HCT116 (cell line): Measurements from ENCODE around the gene ARHGEF11. TPM values are rescaled to one million over a fixed set of nuclear protein-coding genes. Genes with fewer than 3 reads are reported as not detected.

Experiments
- ATAC-seq: fragments of 200-7000 bp; cut with Tn5 transposase; 2 replicates; pipeline ENCODE4 v1.9.1; 2020; ENCODE audit warnings: mild to moderate bottlenecking, moderate library complexity
- BruUV-seq: library from RNA; stranded (reverse); fragments of 400-500 nt; replicated peaks from 2 replicates; lab custom pipeline; 2021; lab: Mats Ljungman, UMichigan
- CTCF ChIA-PET: fragments of 300-600 bp; sonication (Branson Sonifier 250); formaldehyde crosslinking; loops from one replicate; lab custom pipeline; 2021; ENCODE audit warnings: antibody characterized with exemption; lab: Charles Lee
- POLR2A ChIA-PET: fragments of 300-600, 350-600 bp; sonication (Branson Sonifier 250); formaldehyde crosslinking; loops from one replicate; lab custom pipeline; 2021; ENCODE audit warnings: antibody characterized with exemption; lab: Charles Lee
- RAD21 ChIA-PET, 2 experiments: fragments of 300-600 bp; sonication (Branson Sonifier 250); formaldehyde crosslinking; loops; one replicate each; lab custom pipeline; 2023; ENCODE audit warnings: low total read pairs in 2 of 2; ENCODE audit not compliant: uncharacterized antibody in 2 of 2, unreplicated experiment in 2 of 2, low non-redundant PET in 1 of 2; lab: Charles Lee
- DNase-seq: peaks from one replicate; pipeline ENCODE4 v3.0.0-alpha.2; 2010; ENCODE audit warnings: low read depth, low spot score
- H2AFZ ChIP-seq: fragments of 200-600 bp; shearing (Covaris generic), sonication (generic); 2 replicates; pipeline ENCODE4 v1.6.1; 2017; ENCODE audit warnings: low read depth, mixed run types, mixed read lengths, antibody characterized with exemption, low read length; ENCODE audit not compliant: poor library complexity, severe bottlenecking
- H3K27ac ChIP-seq: 2 replicates; pipeline ENCODE4 v1.5.1; 2012; ENCODE audit warnings: low read depth, low read length
- H3K27me3 ChIP-seq: fragments of 200-600 bp; sonication (generic); 2 replicates; pipeline ENCODE4 v1.6.1; 2016; ENCODE audit warnings: mixed run types, low read length, mixed read lengths; ENCODE audit not compliant: insufficient read depth
- H3K36me3 ChIP-seq, 2 experiments: fragments of 200-500 bp in 1 of 2; fragments of 200-600 bp in 1 of 2; sonication (Bioruptor generic) in 1 of 2; sonication (generic) in 1 of 2; 2 replicates each; pipeline versions ENCODE4 v1.5.1 to v1.6.1; 2014 to 2016; ENCODE audit warnings: low read length in 2 of 2, inconsistent platforms in 1 of 2, mixed read lengths in 1 of 2, mixed run types in 1 of 2; ENCODE audit not compliant: insufficient read depth in 2 of 2, control insufficient read depth in 1 of 2
- H3K4me1 ChIP-seq, 2 experiments: fragments of 200-600 bp in 1 of 2; sonication (generic) in 1 of 2; 2 replicates each; pipeline versions ENCODE4 v1.5.1 to v1.6.1; 2012 to 2017; ENCODE audit warnings: low read length in 2 of 2, inconsistent platforms in 1 of 2, mild to moderate bottlenecking in 1 of 2, mixed read lengths in 1 of 2, mixed run types in 1 of 2, moderate library complexity in 1 of 2; ENCODE audit not compliant: insufficient read depth in 2 of 2, control insufficient read depth in 1 of 2
- H3K4me2 ChIP-seq: fragments of 200-600 bp; sonication (generic); 2 replicates; pipeline ENCODE4 v1.6.1; 2017; ENCODE audit warnings: mixed run types, low read length, mixed read lengths
- H3K4me3 ChIP-seq, 2 experiments: fragments of 200-600 bp in 1 of 2; sonication (generic) in 1 of 2; replicated peaks in 1 of 2; 2 replicates each; pipeline ENCODE4 v1.5.1; 2011 to 2016; ENCODE audit warnings: low read length in 2 of 2, control low read depth in 1 of 2, low read depth in 1 of 2, mild to moderate bottlenecking in 1 of 2, mixed read lengths in 1 of 2, mixed run types in 1 of 2
- H3K79me2 ChIP-seq: fragments of 200-600 bp; sonication (generic); 2 replicates; pipeline ENCODE4 v1.6.1; 2017; ENCODE audit warnings: mild to moderate bottlenecking, mixed run types, low read length, moderate library complexity, mixed read lengths; ENCODE audit not compliant: insufficient read depth
- H3K9ac ChIP-seq: fragments of 200-600 bp; sonication (generic); 2 replicates; pipeline ENCODE4 v1.6.1; 2016; ENCODE audit warnings: low read length, mixed read lengths
- H3K9me2 ChIP-seq: fragments of 200-600 bp; sonication (generic), shearing (Covaris generic); 2 replicates; pipeline ENCODE4 v1.6.1; 2017; ENCODE audit warnings: mixed run types, mild to moderate bottlenecking, moderate library complexity; ENCODE audit not compliant: insufficient read depth
- H3K9me3 ChIP-seq, 2 experiments: fragments of 200-500 bp in 1 of 2; fragments of 200-600 bp in 1 of 2; sonication (Bioruptor generic) in 1 of 2; sonication (generic) in 1 of 2; 2 replicates each; pipeline ENCODE4 v1.6.1; 2014 to 2017; ENCODE audit warnings: low read length in 2 of 2, mixed read lengths in 2 of 2, inconsistent platforms in 1 of 2, low read depth in 1 of 2, mild to moderate bottlenecking in 1 of 2, mixed run types in 1 of 2, moderate library complexity in 1 of 2; ENCODE audit not compliant: control insufficient read depth in 1 of 2, insufficient read depth in 1 of 2
- H4K20me1 ChIP-seq: fragments of 200-600 bp; sonication (generic), shearing (Covaris generic); 2 replicates; pipeline ENCODE4 v1.6.1; 2017; ENCODE audit warnings: mixed run types, mild to moderate bottlenecking, moderate library complexity; ENCODE audit not compliant: insufficient read depth
- CBX3 ChIP-seq: IDR thresholded peaks from 2 replicates; pipeline ENCODE4 v1.6.1; 2012; ENCODE audit warnings: low read depth
- EGR1 ChIP-seq: IDR thresholded peaks from 2 replicates; pipeline ENCODE4 v1.6.1; 2012; ENCODE audit warnings: low read depth
- EZH2 ChIP-seq: fragments of 200-600 bp; sonication (generic); IDR thresholded peaks from 2 replicates; pipeline ENCODE4 v1.6.1; 2017; ENCODE audit warnings: antibody characterized with exemption, mixed run types
- EZH2phosphoT487 ChIP-seq: fragments of 200-600 bp; IDR thresholded peaks from 2 replicates; pipeline ENCODE4 v1.6.1; 2018; ENCODE audit warnings: antibody characterized with exemption, borderline replicate concordance
- FOSL1 ChIP-seq: IDR thresholded peaks from 2 replicates; pipeline ENCODE4 v1.6.1; 2012; ENCODE audit warnings: low read depth
- JUND ChIP-seq: IDR thresholded peaks from 2 replicates; pipeline ENCODE4 v1.6.1; 2012
- REST ChIP-seq: IDR thresholded peaks from 2 replicates; pipeline ENCODE4 v1.6.1; 2012; ENCODE audit warnings: low read depth
- SIN3A ChIP-seq: IDR thresholded peaks from 2 replicates; pipeline ENCODE4 v1.6.1; 2012; ENCODE audit warnings: low read depth
- SRF ChIP-seq: IDR thresholded peaks from 2 replicates; pipeline ENCODE4 v1.6.1; 2012; ENCODE audit warnings: low read depth
- TCF7L2 ChIP-seq: IDR thresholded peaks from 2 replicates; pipeline ENCODE4 v1.7.0; 2011; ENCODE audit warnings: borderline replicate concordance, inconsistent platforms; ENCODE audit not compliant: insufficient read depth, insufficient read length; ENCODE audit errors: extremely low read depth
- ZBTB33 ChIP-seq: IDR thresholded peaks from 2 replicates; pipeline ENCODE4 v1.6.1; 2011; ENCODE audit warnings: mild to moderate bottlenecking, low read length, moderate library complexity; ENCODE audit not compliant: insufficient replicate concordance; ENCODE audit errors: extremely low read depth
- intact Hi-C: fragments of 100-400 bp; cut with micrococcal nuclease; formaldehyde crosslinking; loops from 2 replicates; pipeline ENCODE4 v1.10.0; 2022
- total RNA-seq: library from RNA; stranded (reverse); gene quantifications from one replicate; pipeline ENCODE4 v1.2.1, GENCODE V29; 2021; ENCODE audit not compliant: unreplicated experiment

Gene ARHGEF11
- total RNA-seq, 1 experiment from 2014 or later, result 28.9 TPM

- no peak overlapping the region for H2AFZ ChIP-seq
- POLR2A ChIA-PET, result no interaction called here
These were observed 109.4 kb downstream of the ARHGEF11 start for GRCh38 chr1:156936191-156936590.

More at GRCh38 chr1:156936191-156936590, 109.4 kb downstream of the ARHGEF11 start:
- H3K9me3 ChIP-seq, result no peaks in the 10 kb centered on the region
- intact Hi-C loops, result no loop called here
- no peaks in the 10 kb centered on the region for H3K4me1 ChIP-seq
- H3K4me3 ChIP-seq, result no peak overlapping the region
- H3K79me2 ChIP-seq, result no peaks in the 10 kb centered on the region
- ChIA-PET CTCF (interaction anchor here (1.8 kb wide), 1 partner anchor 8 kb away, joined by 4 read pairs; no protein-coding TSS in a partner anchor), RAD21 (no interaction called here)
- TF ChIP-seq CBX3 (no peak), EZH2phosphoT487 (no peak), EZH2 (no peak), SIN3A (no peak), JUND (no peak), TCF7L2 (no peak), ZBTB33 (no peak), SRF (no peak), FOSL1 (no peak), EGR1 (no peak), REST (no peak)
- TF ChIP-seq, all 23 proteins: peak for 0
- Histone ChIP-seq H3K4me2 (no peak overlapping the region), H3K36me3 (peaks cover under 1 to 6% of the 10 kb centered on the region in 2 experiments; a peak in 3 of 4 replicates), H4K20me1 (no peaks in the 10 kb centered on the region), H3K9me2 (no peaks in the 10 kb centered on the region), H3K27ac (no peak overlapping the region), H3K27me3 (no peaks in the 10 kb centered on the region), H3K9ac (no peak overlapping the region)
- ATAC-seq (no peak), DNase-seq (no peak)
- no TSS peak for BruUV-seq
